PC-9 (cell line): ENCODE data around the gene RBM3. TPM values are rescaled to one million over a fixed set of nuclear protein-coding genes. Genes with fewer than 3 reads are reported as not detected.

ENCODE experiments used
- BruUV-seq: library from RNA; stranded (reverse); fragments of 400-500 nt; replicated peaks from 2 replicates; lab custom pipeline; 2021; lab: Mats Ljungman, UMichigan
- CTCF ChIA-PET: fragments of 300-600 bp; sonication (Branson Sonifier 250); formaldehyde crosslinking; loops from one replicate; lab custom pipeline; 2022; ENCODE audit warnings: antibody characterized with exemption; lab: Charles Lee
- POLR2A ChIA-PET: fragments of 300-600 bp; sonication (Branson Sonifier 250); formaldehyde crosslinking; loops from one replicate; lab custom pipeline; 2022; ENCODE audit warnings: antibody characterized with exemption; ENCODE audit not compliant: unreplicated experiment; lab: Charles Lee
- DNase-seq, 2 experiments: peaks; one replicate each; pipeline versions ENCODE4 v3.0.0 to v3.0.0-alpha.2; 2015 to 2022; ENCODE audit warnings: mixed read lengths in 1 of 2
- H2AFZ ChIP-seq: fragments of 200-600 bp; sonication (generic); 2 replicates; pipeline ENCODE4 v1.8.1; 2017; ENCODE audit warnings: antibody characterized with exemption
- H3F3A ChIP-seq: fragments of 200-600 bp; sonication (generic); 2 replicates; pipeline ENCODE4 v1.8.1; 2017; ENCODE audit warnings: antibody characterized with exemption, mild to moderate bottlenecking, low read depth; ENCODE audit not compliant: insufficient read depth
- H3K27ac ChIP-seq: fragments of 200-600 bp; sonication (generic); 2 replicates; pipeline ENCODE4 v1.6.1; 2016; ENCODE audit warnings: mixed run types
- H3K27me3 ChIP-seq: fragments of 200-600 bp; sonication (generic); 2 replicates; pipeline ENCODE4 v1.6.1; 2016; ENCODE audit warnings: low read depth, mixed run types; ENCODE audit not compliant: insufficient read depth
- H3K36me3 ChIP-seq: fragments of 200-600 bp; sonication (generic); 2 replicates; pipeline ENCODE4 v1.6.1; 2016; ENCODE audit warnings: low read depth, mixed run types
- H3K4me1 ChIP-seq: fragments of 200-600 bp; sonication (generic); replicated peaks from 2 replicates; pipeline ENCODE4 v1.6.1; 2016; ENCODE audit warnings: mixed run types; ENCODE audit not compliant: insufficient read depth
- H3K4me2 ChIP-seq: fragments of 200-600 bp; sonication (generic); 2 replicates; pipeline ENCODE4 v1.6.1; 2017; ENCODE audit warnings: mixed run types
- H3K4me3 ChIP-seq: fragments of 200-600 bp; sonication (generic); 2 replicates; pipeline ENCODE4 v1.6.1; 2016; ENCODE audit warnings: mixed run types
- H3K79me2 ChIP-seq: fragments of 200-600 bp; sonication (generic); 2 replicates; pipeline ENCODE4 v1.6.1; 2017; ENCODE audit warnings: low read depth, mixed run types
- H3K9me2 ChIP-seq: fragments of 200-600 bp; sonication (generic); 2 replicates; pipeline ENCODE4 v1.8.1; 2017; ENCODE audit warnings: mild to moderate bottlenecking; ENCODE audit not compliant: insufficient read depth
- H3K9me3 ChIP-seq: fragments of 200-600 bp; sonication (generic); 2 replicates; pipeline ENCODE4 v1.8.1; 2016; ENCODE audit warnings: low read depth; ENCODE audit not compliant: insufficient read depth
- H4K20me1 ChIP-seq: fragments of 200-600 bp; sonication (generic); 2 replicates; pipeline ENCODE4 v1.8.1; 2017; ENCODE audit not compliant: insufficient read depth
- CTCF ChIP-seq: fragments of 200-600 bp; sonication (generic); conservative IDR thresholded peaks from 2 replicates; pipeline ENCODE4 v1.6.1; 2017; ENCODE audit warnings: mixed run types, antibody characterized with exemption, mild to moderate bottlenecking, moderate library complexity
- EZH2 ChIP-seq: fragments of 200-600 bp; sonication (generic); IDR thresholded peaks from 2 replicates; pipeline ENCODE4 v1.8.0; 2017; ENCODE audit warnings: antibody characterized with exemption, low read depth
- intact Hi-C: fragments of 100-400 bp; cut with micrococcal nuclease; formaldehyde crosslinking; loops from one replicate; pipeline ENCODE4 v1.10.0; 2022; ENCODE audit not compliant: unreplicated experiment
- total RNA-seq: library from RNA; stranded (reverse); gene quantifications from 2 replicates; pipeline ENCODE4 v1.2.3, GENCODE V29; 2021

RBM3 gene
- total RNA-seq, 1 experiment from 2014 or later, result 134 TPM

GRCh38 chrX:48601741-48602394, 27.6 kb downstream of the RBM3 start:
- TF ChIP-seq EZH2 (no peak), CTCF (no peak)
- H3F3A ChIP-seq, result no peaks in the 10 kb centered on the region
- CTCF ChIA-PET, result no interaction called here
- no peak overlapping the region for H3K4me2 ChIP-seq
- intact Hi-C loops, result no loop called here
- no peaks in the 10 kb centered on the region for H3K27me3 ChIP-seq
- DNase-seq, result no peak
- no peak overlapping the region for H3K4me3 ChIP-seq
- H3K9me2 ChIP-seq, result no peaks in the 10 kb centered on the region
- no peaks in the 10 kb centered on the region for H3K36me3 ChIP-seq
- H3K9me3 ChIP-seq, result no peaks in the 10 kb centered on the region
- BruUV-seq, result no TSS peak
- no peak overlapping the region for H3K27ac ChIP-seq
- POLR2A ChIA-PET, result no interaction called here
- H4K20me1 ChIP-seq, result no peaks in the 10 kb centered on the region
- H3K4me1 ChIP-seq, result no peaks in the 10 kb centered on the region
- no peaks in the 10 kb centered on the region for H3K79me2 ChIP-seq
- no peak overlapping the region for H2AFZ ChIP-seq

- BruUV-seq, result no TSS peak
- Histone ChIP-seq H3K4me3 (no peak overlapping the region), H3K36me3 (no peaks in the 10 kb centered on the region), H3K4me1 (no peaks in the 10 kb centered on the region), H4K20me1 (no peaks in the 10 kb centered on the region), H3K27me3 (no peaks in the 10 kb centered on the region), H3K79me2 (no peaks in the 10 kb centered on the region), H3K27ac (no peak overlapping the region), H3K9me3 (no peaks in the 10 kb centered on the region), H3F3A (no peaks in the 10 kb centered on the region), H3K4me2 (no peak overlapping the region), H2AFZ (no peak overlapping the region), H3K9me2 (no peaks in the 10 kb centered on the region)
- ChIA-PET CTCF (no interaction called here), POLR2A (interaction anchor here (0.7 kb wide), 1 partner anchor 27 kb away, joined by 5 read pairs; no protein-coding TSS in a partner anchor)
- TF ChIP-seq CTCF, result no peak
- TF ChIP-seq EZH2, result no peak
- intact Hi-C loops, result no loop called here
- DNase-seq, result no peak
These were observed 30.4 kb downstream of the RBM3 start for GRCh38 chrX:48604701-48605100.

GRCh38 chrX:48606091-48606490, 31.8 kb downstream of the RBM3 start:
- no TSS peak for BruUV-seq
- intact Hi-C loops, result no loop called here
- H3K4me1 ChIP-seq, result no peaks in the 10 kb centered on the region

More at GRCh38 chrX:48606091-48606490, 31.8 kb downstream of the RBM3 start:
- DNase-seq, result no peak
- Histone ChIP-seq H3K36me3 (no peaks in the 10 kb centered on the region), H3K4me3 (no peak overlapping the region), H4K20me1 (no peaks in the 10 kb centered on the region), H3K27me3 (no peaks in the 10 kb centered on the region), H3K4me2 (no peak overlapping the region), H3K9me3 (no peaks in the 10 kb centered on the region), H3K9me2 (no peaks in the 10 kb centered on the region), H3K79me2 (no peaks in the 10 kb centered on the region), H3F3A (no peaks in the 10 kb centered on the region), H3K27ac (no peak overlapping the region), H2AFZ (no peak overlapping the region)
- POLR2A ChIA-PET, result no interaction called here
- TF ChIP-seq CTCF, result no peak
- TF ChIP-seq EZH2, result no peak
- CTCF ChIA-PET, result no interaction called here
